HEK293T (cell line): ENCODE data around the gene SUSD6.

Experiments
- ARNT ChIP-seq: fragments of 450-650 bp; IDR thresholded peaks from 2 replicates; pipeline ENCODE4 v1.6.1; 2017; ENCODE audit warnings: mild to moderate bottlenecking
- BHLHE40 ChIP-seq: fragments of 450-650 bp; IDR thresholded peaks from 2 replicates; pipeline ENCODE4 v1.6.1; 2016; ENCODE audit warnings: mild to moderate bottlenecking, moderate library complexity, borderline replicate concordance
- CTBP1 ChIP-seq: fragments of 450-650 bp; IDR thresholded peaks from 2 replicates; pipeline ENCODE4 v1.6.1; 2016; ENCODE audit warnings: borderline replicate concordance
- ELF4 ChIP-seq: fragments of 450-650 bp; IDR thresholded peaks from 2 replicates; pipeline ENCODE4 v1.6.1; 2017; ENCODE audit warnings: antibody characterized with exemption
- FOXK2 ChIP-seq: fragments of 450-650 bp; IDR thresholded peaks from 2 replicates; pipeline ENCODE4 v1.6.1; 2016; ENCODE audit warnings: mild to moderate bottlenecking
- FOXM1 ChIP-seq: fragments of 450-650 bp; IDR thresholded peaks from 2 replicates; pipeline ENCODE4 v1.6.1; 2017; ENCODE audit warnings: mild to moderate bottlenecking, borderline replicate concordance
- HDGF ChIP-seq: fragments of 450-650 bp; IDR thresholded peaks from 2 replicates; pipeline ENCODE4 v1.6.1; 2017; ENCODE audit warnings: antibody characterized with exemption, borderline replicate concordance
- LEF1 ChIP-seq: fragments of 450-650 bp; IDR thresholded peaks from 2 replicates; pipeline ENCODE4 v1.6.1; 2017; ENCODE audit warnings: mild to moderate bottlenecking, borderline replicate concordance
- SP1 ChIP-seq: fragments of 450-650 bp; IDR thresholded peaks from 2 replicates; pipeline ENCODE4 v1.6.1; 2017
- SUZ12 ChIP-seq: fragments of 450-650 bp; IDR thresholded peaks from 2 replicates; pipeline ENCODE4 v1.6.1; 2016; ENCODE audit warnings: mild to moderate bottlenecking
- ZNF384 ChIP-seq: fragments of 450-650 bp; IDR thresholded peaks from 2 replicates; pipeline ENCODE4 v1.6.1; 2016

GRCh38 chr14:69629225-69630127 is 18.1 kb downstream of the SUSD6 start:
- TF ChIP-seq ARNT, result no peak
- TF ChIP-seq CTBP1, result no peak
- TF ChIP-seq FOXM1, result no peak
- TF ChIP-seq BHLHE40, result no peak
- TF ChIP-seq FOXK2, result no peak
- TF ChIP-seq SUZ12, result no peak
- TF ChIP-seq SP1, result no peak
- no peak for TF ChIP-seq ZNF384
- no peak for TF ChIP-seq HDGF
- no peak for TF ChIP-seq ELF4
- TF ChIP-seq LEF1, result no peak
